HepG2 (cell line): ENCODE results near the gene ANO6. TPM values are rescaled to one million over a fixed set of nuclear protein-coding genes. Genes with fewer than 3 reads are reported as not detected.

Experiments
- ATAC-seq: fragments of 200-7000 bp; cut with Tn5 transposase; 3 replicates; pipeline ENCODE4 v1.9.1; 2020; ENCODE audit warnings: mild to moderate bottlenecking, moderate library complexity
- BruUV-seq: library from RNA; stranded (reverse); fragments of 400-500 nt; replicated peaks from 2 replicates; lab custom pipeline; 2021; lab: Mats Ljungman, UMichigan
- CTCF ChIA-PET: fragments of 300-600 bp; formaldehyde crosslinking; extraction: SDS; loops from one replicate; lab custom pipeline; 2021; ENCODE audit warnings: low total read pairs, inconsistent platforms, low intra/inter-chr PET ratio; lab: Yijun Ruan, JAX
- POLR2A ChIA-PET: fragments of 350-600 bp; sonication (Branson Sonifier 250); formaldehyde crosslinking; loops from one replicate; lab custom pipeline; 2020; ENCODE audit warnings: antibody characterized with exemption, inconsistent platforms; lab: Yijun Ruan, JAX
- DNase-seq: peaks from one replicate; pipeline ENCODE4 v3.0.0-alpha.2; 2015; ENCODE audit warnings: low spot score
- FAIRE-seq: peaks from 3 replicates; lab custom pipeline; 2011; peaks lifted over from hg19 to GRCh38; lab: Jason Lieb, UNC
- H2AFZ ChIP-seq: one replicate; pipeline ENCODE4 v1.6.1; 2011; ENCODE audit warnings: low read length, inconsistent platforms
- H3K27ac ChIP-seq: fragments of 300-600 bp; 3 replicates; pipeline ENCODE4 v1.8.0; 2011; ENCODE audit warnings: mixed run types, mild to moderate bottlenecking, mixed read lengths, low read length, inconsistent platforms; ENCODE audit not compliant: insufficient read depth; ENCODE audit errors: extremely low read length
- H3K27me3 ChIP-seq, 2 experiments: fragments of 200-600 bp in 1 of 2; 2 replicates in 1 of 2; 3 replicates in 1 of 2; pipeline versions ENCODE4 v1.6.0 to v1.8.0; 2011; ENCODE audit warnings: low read length in 2 of 2, mild to moderate bottlenecking in 2 of 2, moderate library complexity in 2 of 2, inconsistent platforms in 1 of 2; ENCODE audit not compliant: insufficient read depth in 2 of 2, control insufficient read depth in 1 of 2
- H3K36me3 ChIP-seq, 2 experiments: fragments of 200-600 bp in 1 of 2; replicated peaks in 1 of 2; 2 replicates in 1 of 2; 3 replicates in 1 of 2; pipeline versions ENCODE4 v1.5.1 to v1.8.0; 2011; ENCODE audit warnings: low read length in 2 of 2, inconsistent platforms in 1 of 2; ENCODE audit not compliant: insufficient read depth in 2 of 2, control insufficient read depth in 1 of 2
- H3K4me1 ChIP-seq: 2 replicates; pipeline ENCODE4 v1.5.1; 2012; ENCODE audit warnings: low read length, inconsistent platforms; ENCODE audit not compliant: insufficient read depth
- H3K4me2 ChIP-seq: 2 replicates; pipeline ENCODE4 v1.6.0; 2011; ENCODE audit warnings: low read depth, low read length, inconsistent platforms
- H3K4me3 ChIP-seq, 3 experiments: fragments of 200-600 bp in 1 of 3; sonication (generic), shearing (Covaris generic) in 1 of 3; replicated peaks in 1 of 3; 2 replicates each; pipeline ENCODE4 v1.5.1; 2011 to 2016; ENCODE audit warnings: low read length in 3 of 3, inconsistent platforms in 2 of 3, low read depth in 2 of 3, mild to moderate bottlenecking in 2 of 3, control low read depth in 1 of 3, mixed read lengths in 1 of 3; ENCODE audit not compliant: insufficient read depth in 1 of 3
- H3K79me2 ChIP-seq: one replicate; pipeline ENCODE4 v1.6.1; 2011; ENCODE audit warnings: low read length, inconsistent platforms; ENCODE audit not compliant: insufficient read depth
- H3K9ac ChIP-seq: 2 replicates; pipeline ENCODE4 v1.6.0; 2011; ENCODE audit warnings: mild to moderate bottlenecking, low read depth, low read length, inconsistent platforms; ENCODE audit not compliant: insufficient read depth
- H3K9me3 ChIP-seq: 2 replicates; pipeline ENCODE4 v1.5.1; 2012; ENCODE audit warnings: mild to moderate bottlenecking, low read length
- H4K20me1 ChIP-seq: 2 replicates; pipeline ENCODE4 v1.6.0; 2011; ENCODE audit warnings: inconsistent platforms, mild to moderate bottlenecking, low read length, moderate library complexity; ENCODE audit not compliant: insufficient read depth
- ATF3 ChIP-seq: sonication (generic); formaldehyde crosslinking; IDR thresholded peaks from 2 replicates; pipeline ENCODE4 v1.4.0; 2020; ENCODE audit warnings: missing genetic modification reagents
- BHLHE40 ChIP-seq: IDR thresholded peaks from 2 replicates; pipeline ENCODE4 v1.6.1; 2011; ENCODE audit warnings: low read length, improper control_type of control experiment
- ISX ChIP-seq: sonication (generic); formaldehyde crosslinking; conservative IDR thresholded peaks from 2 replicates; pipeline ENCODE4 v1.5.0; 2020; ENCODE audit warnings: missing genetic modification reagents
- NCOR1 ChIP-seq: fragments of 200-600 bp; sonication (generic); IDR thresholded peaks from 2 replicates; pipeline ENCODE4 v1.7.0; 2017; ENCODE audit warnings: antibody characterized with exemption, low read length, borderline replicate concordance
- REXO4 ChIP-seq: sonication (generic); formaldehyde crosslinking; IDR thresholded peaks from 2 replicates; pipeline ENCODE4 v1.8.0; 2022; ENCODE audit warnings: missing genetic modification reagents, mild to moderate bottlenecking, borderline replicate concordance
- TGIF2 ChIP-seq: IDR thresholded peaks from 2 replicates; pipeline ENCODE4 v1.6.1; 2016; ENCODE audit warnings: control low read depth, missing compliant biosample characterization
- ZKSCAN1 ChIP-seq: fragments of 150-350 bp; IDR thresholded peaks from 2 replicates; pipeline ENCODE4 v1.6.1; 2014; ENCODE audit warnings: low read length
- WGBS: methylation state at CpG from one replicate; pipeline ENCODE4 v1.1.6; 2017; ENCODE audit warnings: low lambda C conversion rate; 5-methylcytosine and 5-hydroxymethylcytosine counted together
- in situ Hi-C: cut with HindIII; loops from 2 replicates; pipeline ENCODE4 v1.10.0; 2017; ENCODE audit warnings: low pct_unique_long_range_greater_than_20kb; ENCODE audit not compliant: extremely low pct_ligation_motif_present
- intact Hi-C: fragments of 100-400 bp; cut with micrococcal nuclease; formaldehyde crosslinking; loops from one replicate; pipeline ENCODE4 v1.10.0; 2022; ENCODE audit not compliant: unreplicated experiment
- polyA plus RNA-seq, 8 experiments: library from polyadenylated mRNA; depleted of rRNA in 3 of 8; stranded (reverse) in 7 of 8; unstranded in 1 of 8; fragments of >200 nt; fragmentation: Illumina TruSeq in 4 of 8; extraction: Trizol in 4 of 8; gene quantifications; 2 replicates each; pipeline versions ENCODE4 v1.2.1 to v1.2.3, GENCODE V29; 2011 to 2016; ENCODE audit warnings: low read depth in 4 of 8, missing spikeins in 1 of 8, mixed read lengths in 1 of 8; ENCODE audit not compliant: insufficient read depth in 1 of 8
- total RNA-seq, 5 experiments: library from RNA; depleted of rRNA; stranded (reverse); fragments of >200 nt; fragmentation: Illumina TruSeq; extraction: Trizol; gene quantifications; 2 replicates each; pipeline ENCODE4 v1.2.3, GENCODE V29; 2016; ENCODE audit warnings: low read depth in 1 of 5

ANO6 gene
- total and polyA plus RNA-seq, 2 of the 13 experiments (the other 11 are each of a cell fraction or from before 2014, with no cell fraction given) = 37.8 to 57.1 TPM

- Histone ChIP-seq H3K79me2 (no peaks in the 10 kb centered on the region), H3K36me3 (no peaks in the 10 kb centered on the region), H3K9me3 (no peaks in the 10 kb centered on the region), H3K27ac (peak overlapping the region; percentile 31)
- intact Hi-C loops = loop anchor here (5.0 kb wide), 1 partner anchor 536 kb away; the partner anchor contains the start of gene ARID2
- POLR2A ChIA-PET = interaction anchor here (1.7 to 1.8 kb wide), 2 partner anchors 24 to 69 kb away, joined by 7 to 8 read pairs; partner anchors contain the start of gene ANO6
- CTCF ChIA-PET = no interaction called here
- TF ChIP-seq ZKSCAN1 = peak; percentile 54; the same call in 1 of the 2 replicates
- no peak for TF ChIP-seq BHLHE40
- TF ChIP-seq, all 625 proteins: peak for 1
- WGBS = 100% methylated on average over 1 of the region's 1 CpG
- DNase-seq = peak; percentile 10
- no TSS peak for BruUV-seq
- Histone ChIP-seq H3K4me2 (no peak overlapping the region), H2AFZ (no peak overlapping the region), H3K27me3 (no peaks in the 10 kb centered on the region), H3K9ac (no peak overlapping the region), H3K4me3 (no peak overlapping the region), H4K20me1 (no peaks in the 10 kb centered on the region), H3K4me1 (peaks cover 53% of the 10 kb centered on the region)
- in situ Hi-C loops = loop anchor here (25.0 kb wide), 1 partner anchor 546 kb away; the partner anchor contains the start of gene ARID2
- no peak for FAIRE-seq
- no peak for ATAC-seq
Measured at GRCh38 chr12:45191239-45191638, 24.7 kb upstream of the ANO6 start.

GRCh38 chr12:45192707-45193106, 23.2 kb upstream of the ANO6 start:
- ChIA-PET CTCF (no interaction called here), POLR2A (interaction anchor here (1.1 to 1.8 kb wide), 3 partner anchors 12 to 67 kb away, joined by 3 to 8 read pairs (median 7); partner anchors contain the start of gene ANO6)
- in situ Hi-C loops = loop anchor here (25.0 kb wide), 1 partner anchor 545 kb away; the partner anchor contains the start of gene ARID2
- intact Hi-C loops = loop anchor here (5.0 kb wide), 1 partner anchor 535 kb away; the partner anchor contains the start of gene ARID2
- Histone ChIP-seq H3K9ac (no peak overlapping the region; the same call in 1 of the 2 replicates), H2AFZ (no peak overlapping the region), H3K36me3 (no peaks in the 10 kb centered on the region), H3K4me3 (no peak overlapping the region; a peak in 1 of 6 replicates), H3K79me2 (no peaks in the 10 kb centered on the region), H3K27ac (peak overlapping the region; percentile 68), H3K27me3 (no peaks in the 10 kb centered on the region), H4K20me1 (no peaks in the 10 kb centered on the region), H3K9me3 (no peaks in the 10 kb centered on the region), H3K4me1 (peaks cover 53% of the 10 kb centered on the region), H3K4me2 (peak overlapping the region; percentile 33)
- ATAC-seq (peak; percentile 55), FAIRE-seq (no peak), DNase-seq (peak; percentile 57)
- no TSS peak for BruUV-seq
- 51% methylated on average over 4 of the region's 4 CpGs for WGBS
- TF ChIP-seq ISX (CRISPR knock-in tag) (no peak), NCOR1 (0 out of 2 replicates have a peak, but pooled peaks have one; percentile 12), TGIF2 (CRISPR knock-in tag) (no peak), ATF3 (CRISPR knock-in tag) (no peak), REXO4 (no peak)
- TF ChIP-seq, all 625 proteins: peak for 1
